Activated CD8-positive, alpha-beta memory T cell treated with anti-CD3 and anti-CD28 coated beads, Interleukin-2, amount 10 ng/mL, durations not matched to agents 7 days and 5 days (primary cell): Measurements from ENCODE around the gene IRAK3. TPM values are rescaled to one million over a fixed set of nuclear protein-coding genes. Genes with fewer than 3 reads are reported as not detected.
A peak's percentile ranks its signal among the peaks of the same experiment; 100 is the strongest.
"Not testable (repeated sequence)": the region's sequence is repeated elsewhere in the genome, so short reads cannot be mapped to it uniquely, and the experiment has no call there.

Experiments
- ATAC-seq: fragments of 150-1000 bp; cut with Tn5 transposase; one replicate; pipeline ENCODE4 v1.10.0; 2021; ENCODE audit warnings: moderate library complexity
- CTCF ChIA-PET: fragments of 350-600 bp; sonication (Branson Sonifier 250); formaldehyde crosslinking; loops from one replicate; lab custom pipeline; 2021; ENCODE audit warnings: antibody characterized with exemption; lab: Charles Lee
- DNase-seq: peaks from one replicate; pipeline ENCODE4 v3.0.0-alpha.2; 2020
- H3K27ac Mint-ChIP-seq: one replicate; pipeline ENCODE4 v1.8.0; 2021; ENCODE audit warnings: mild to moderate bottlenecking, mixed read lengths
- H3K27me3 Mint-ChIP-seq: one replicate; pipeline ENCODE4 v1.8.0; 2021; ENCODE audit warnings: mixed read lengths
- H3K36me3 Mint-ChIP-seq: one replicate; pipeline ENCODE4 v1.8.0; 2021; ENCODE audit warnings: mild to moderate bottlenecking, mixed read lengths
- H3K4me1 Mint-ChIP-seq: one replicate; pipeline ENCODE4 v1.8.0; 2021; ENCODE audit warnings: mixed read lengths
- H3K4me3 Mint-ChIP-seq: one replicate; pipeline ENCODE4 v1.8.0; 2021; ENCODE audit warnings: mild to moderate bottlenecking, moderate library complexity, mixed read lengths
- H3K9me3 Mint-ChIP-seq: one replicate; pipeline ENCODE4 v1.8.0; 2022; ENCODE audit warnings: low read depth, mixed read lengths
- total RNA-seq, 2 experiments: library from RNA; stranded (reverse); gene quantifications; one replicate each; pipeline ENCODE4 v1.2.3, GENCODE V29; 2021

The IRAK3 gene
- total RNA-seq, 2 experiments from 2014 or later, result 0.20 to 0.52 TPM

DNA sequence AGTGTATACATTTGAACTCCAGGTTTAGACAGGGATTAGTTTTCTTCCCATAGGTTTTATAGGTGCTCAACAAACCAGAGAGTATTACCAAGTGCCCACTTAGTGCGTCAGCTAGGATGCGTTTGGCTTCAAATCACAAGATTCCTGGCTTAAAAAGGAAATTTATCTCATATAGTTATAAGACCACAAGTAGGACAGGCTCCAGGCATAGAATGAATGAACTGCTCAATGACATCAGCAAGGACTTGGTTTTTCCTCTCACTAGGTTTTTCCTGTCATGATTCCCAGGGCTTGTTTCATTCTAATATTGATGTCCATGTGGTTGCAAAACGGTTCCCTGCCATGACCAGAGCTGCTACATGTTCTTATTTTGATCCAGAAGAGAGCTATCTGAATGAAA lies 6.1 kb upstream of the IRAK3 start:
- DNase-seq, result no peak
- no peak for ATAC-seq
- Mint-ChIP-seq H3K36me3 (no peaks in the 10 kb centered on the region), H3K27ac (no peak overlapping the region), H3K4me3 (no peak overlapping the region), H3K9me3 (peaks cover 4% of the 10 kb centered on the region), H3K27me3 (peaks cover 45% of the 10 kb centered on the region), H3K4me1 (peaks cover 2% of the 10 kb centered on the region)
- CTCF ChIA-PET, result no interaction called here

DNA sequence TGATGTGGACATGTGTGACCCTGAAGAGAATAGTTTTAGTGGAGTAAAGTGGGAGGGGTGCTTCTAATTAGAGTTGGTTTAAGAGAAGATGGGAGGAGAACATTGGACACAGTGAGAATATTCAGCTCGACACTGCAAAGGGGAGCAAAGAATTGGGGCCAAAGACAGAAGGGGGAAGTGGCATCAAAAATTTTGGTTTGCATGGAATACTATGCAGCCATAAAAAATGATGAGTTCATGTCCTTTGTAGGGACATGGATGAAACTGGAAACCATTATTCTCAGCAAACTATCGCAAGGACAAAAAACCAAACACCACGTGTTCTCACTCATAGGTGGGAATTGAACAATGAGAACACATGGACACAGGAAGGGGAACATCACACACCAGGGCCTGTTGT lies 4.2 kb upstream of the IRAK3 start:
- H3K27me3 Mint-ChIP-seq, result peaks cover 46% of the 10 kb centered on the region
- CTCF ChIA-PET, H3K4me1 Mint-ChIP-seq, H3K9me3 Mint-ChIP-seq, DNase-seq, ATAC-seq, H3K36me3 Mint-ChIP-seq, H3K4me3 Mint-ChIP-seq, H3K27ac Mint-ChIP-seq: not testable (repeated sequence)

DNA sequence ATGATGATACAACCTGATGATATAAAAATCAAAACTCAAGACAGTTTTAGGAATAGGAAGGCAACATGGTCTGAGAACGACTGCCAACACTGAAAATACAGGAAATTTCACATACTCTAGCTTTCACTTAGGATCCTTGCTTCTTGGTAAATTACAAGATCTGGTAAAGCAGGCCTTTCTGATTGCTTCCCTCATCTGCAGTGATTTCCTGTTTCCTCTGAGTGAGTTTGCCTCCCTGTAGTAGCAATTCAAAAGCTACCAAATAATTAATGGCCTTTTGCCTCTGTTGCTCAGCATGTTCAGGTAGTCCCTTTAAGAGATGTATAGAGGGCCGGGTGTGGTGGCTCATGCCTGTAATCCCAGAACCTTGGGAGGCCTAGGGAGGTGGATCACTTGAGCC lies 2.0 kb upstream of the IRAK3 start:
- H3K4me1 Mint-ChIP-seq, result peaks cover 8% of the 10 kb centered on the region
- H3K4me3 Mint-ChIP-seq, result no peak overlapping the region
- H3K36me3 Mint-ChIP-seq, result no peaks in the 10 kb centered on the region
- ATAC-seq, result no peak
- H3K27me3 Mint-ChIP-seq, result peaks cover 65% of the 10 kb centered on the region
- no peak overlapping the region for H3K27ac Mint-ChIP-seq
- DNase-seq, result no peak
- CTCF ChIA-PET, result interaction anchor here (1.3 to 1.4 kb wide), 2 partner anchors 14 to 79 kb away, joined by 3 read pairs; no protein-coding TSS in a partner anchor
- H3K9me3 Mint-ChIP-seq, result peaks cover 4% of the 10 kb centered on the region

DNA sequence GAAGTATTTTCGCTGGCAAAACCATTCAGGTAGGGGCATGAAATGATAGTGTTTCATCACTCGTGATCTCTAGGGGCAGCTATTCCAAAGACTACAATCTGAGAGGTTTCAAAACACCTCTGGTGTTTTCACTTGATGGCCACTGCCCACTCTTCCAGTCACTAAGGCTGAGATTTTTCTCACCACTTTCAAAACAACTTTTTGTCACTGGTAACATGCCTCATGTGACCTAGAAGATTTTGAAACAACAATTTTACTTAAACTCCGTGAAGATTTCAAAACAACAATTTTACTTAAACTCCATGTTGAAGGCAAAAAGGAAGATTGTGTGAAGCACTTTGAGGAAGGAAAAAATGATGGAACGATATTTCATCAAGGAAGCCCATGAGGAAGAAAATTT lies 1.2 kb upstream of the IRAK3 start:
- DNase-seq (no peak), ATAC-seq (no peak)
- Mint-ChIP-seq H3K9me3 (peaks cover 4% of the 10 kb centered on the region), H3K27me3 (peaks cover 59% of the 10 kb centered on the region), H3K4me3 (no peak overlapping the region), H3K36me3 (no peaks in the 10 kb centered on the region), H3K27ac (no peak overlapping the region), H3K4me1 (peaks cover 8% of the 10 kb centered on the region)
- CTCF ChIA-PET, result interaction anchor here (1.4 kb wide), 1 partner anchor 14 kb away, joined by 3 read pairs; no protein-coding TSS in a partner anchor

- H3K9me3 Mint-ChIP-seq, result peaks cover 3% of the 10 kb centered on the region
- peak overlapping the region; percentile 21 for H3K4me3 Mint-ChIP-seq
- H3K27ac Mint-ChIP-seq, result no peak overlapping the region
- peaks cover 59% of the 10 kb centered on the region for H3K27me3 Mint-ChIP-seq
- no peak for ATAC-seq
- peaks cover 8% of the 10 kb centered on the region for H3K4me1 Mint-ChIP-seq
- H3K36me3 Mint-ChIP-seq, result no peaks in the 10 kb centered on the region
- DNase-seq, result no peak
- CTCF ChIA-PET, result no interaction called here
Observed at GRCh38 chr12:66189486-66189843, 451 bp downstream of the IRAK3 start.

- no peak for DNase-seq
- H3K4me3 Mint-ChIP-seq, result peak overlapping the region; percentile 21
- CTCF ChIA-PET, result no interaction called here
- no peaks in the 10 kb centered on the region for H3K9me3 Mint-ChIP-seq
- H3K36me3 Mint-ChIP-seq, result no peaks in the 10 kb centered on the region
- ATAC-seq, result no peak
- no peak overlapping the region for H3K27ac Mint-ChIP-seq
- peaks cover 57% of the 10 kb centered on the region for H3K27me3 Mint-ChIP-seq
- H3K4me1 Mint-ChIP-seq, result peaks cover 8% of the 10 kb centered on the region
Observed at GRCh38 chr12:66189889-66190288, 875 bp downstream of the IRAK3 start.

- CTCF ChIA-PET, result no interaction called here
- Mint-ChIP-seq H3K36me3 (no peaks in the 10 kb centered on the region), H3K4me3 (no peak overlapping the region), H3K27ac (no peak overlapping the region), H3K27me3 (peaks cover 61% of the 10 kb centered on the region), H3K4me1 (peaks cover 8% of the 10 kb centered on the region), H3K9me3 (no peaks in the 10 kb centered on the region)
- no peak for DNase-seq
- no peak for ATAC-seq
Observed at GRCh38 chr12:66190519-66191370, 1.7 kb downstream of the IRAK3 start.

GRCh38 chr12:66191547-66192126 lies 2.6 kb downstream of the IRAK3 start:
- ATAC-seq (no peak), DNase-seq (no peak)
- no peak overlapping the region for H3K4me3 Mint-ChIP-seq
- no peaks in the 10 kb centered on the region for H3K36me3 Mint-ChIP-seq
- H3K9me3 Mint-ChIP-seq, result no peaks in the 10 kb centered on the region
- peaks cover 62% of the 10 kb centered on the region for H3K27me3 Mint-ChIP-seq
- H3K4me1 Mint-ChIP-seq, result peaks cover 8% of the 10 kb centered on the region
- H3K27ac Mint-ChIP-seq, result no peak overlapping the region
- CTCF ChIA-PET, result no interaction called here

GRCh38 chr12:66194122-66194521 lies 5.1 kb downstream of the IRAK3 start:
- Mint-ChIP-seq H3K4me3 (no peak overlapping the region), H3K4me1 (peaks cover 2% of the 10 kb centered on the region), H3K27ac (no peak overlapping the region), H3K9me3 (no peaks in the 10 kb centered on the region), H3K27me3 (peaks cover 54% of the 10 kb centered on the region), H3K36me3 (no peaks in the 10 kb centered on the region)
- DNase-seq, result no peak
- ATAC-seq, result no peak
- CTCF ChIA-PET, result no interaction called here

- DNase-seq (no peak), ATAC-seq (no peak)
- Mint-ChIP-seq H3K9me3 (peaks cover 2% of the 10 kb centered on the region), H3K27me3 (peaks cover 49% of the 10 kb centered on the region), H3K36me3 (no peaks in the 10 kb centered on the region), H3K27ac (no peak overlapping the region), H3K4me3 (no peak overlapping the region), H3K4me1 (no peaks in the 10 kb centered on the region)
- CTCF ChIA-PET, result no interaction called here
Observed at GRCh38 chr12:66195242-66195641, 6.2 kb downstream of the IRAK3 start.

GRCh38 chr12:66196806-66197205 lies 7.8 kb downstream of the IRAK3 start:
- Mint-ChIP-seq H3K4me1 (no peaks in the 10 kb centered on the region), H3K27me3 (peaks cover 37% of the 10 kb centered on the region), H3K4me3 (no peak overlapping the region), H3K27ac (no peak overlapping the region), H3K36me3 (no peaks in the 10 kb centered on the region), H3K9me3 (peaks cover 5% of the 10 kb centered on the region)
- ATAC-seq, result no peak
- no peak for DNase-seq
- CTCF ChIA-PET, result interaction anchor here (0.9 kb wide), 1 partner anchor 211 kb away, joined by 3 read pairs; no protein-coding TSS in a partner anchor

DNA sequence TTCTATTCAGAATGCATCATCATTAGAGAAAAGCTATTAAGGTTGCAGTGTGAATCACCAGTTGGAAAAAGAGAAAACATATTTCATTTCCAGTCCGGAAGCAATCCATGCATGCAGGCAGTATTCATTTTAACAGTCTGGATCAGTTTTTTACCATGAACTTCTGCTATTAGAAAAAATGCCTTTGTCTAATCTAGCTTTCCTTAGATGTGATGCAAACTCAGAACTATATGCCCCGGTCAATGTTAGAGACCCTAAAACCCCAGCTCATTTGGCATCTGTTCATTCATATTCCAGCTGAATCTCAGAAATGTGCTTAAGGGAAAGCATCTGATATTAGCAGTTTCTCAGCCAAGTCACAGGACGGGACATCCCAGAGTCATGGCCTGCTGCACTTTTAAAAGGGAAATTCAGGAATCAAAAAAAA lies 8.5 kb downstream of the IRAK3 start:
- H3K27ac Mint-ChIP-seq, result no peak overlapping the region
- DNase-seq, result no peak
- H3K4me1 Mint-ChIP-seq, result no peaks in the 10 kb centered on the region
- CTCF ChIA-PET, result interaction anchor here (0.9 kb wide), 2 partner anchors 21 to 211 kb away, joined by 3 read pairs; no protein-coding TSS in a partner anchor
- H3K27me3 Mint-ChIP-seq, result peaks cover 41% of the 10 kb centered on the region
- H3K4me3 Mint-ChIP-seq, result no peak overlapping the region
- H3K36me3 Mint-ChIP-seq, result no peaks in the 10 kb centered on the region
- peaks cover 5% of the 10 kb centered on the region for H3K9me3 Mint-ChIP-seq
- no peak for ATAC-seq

DNA sequence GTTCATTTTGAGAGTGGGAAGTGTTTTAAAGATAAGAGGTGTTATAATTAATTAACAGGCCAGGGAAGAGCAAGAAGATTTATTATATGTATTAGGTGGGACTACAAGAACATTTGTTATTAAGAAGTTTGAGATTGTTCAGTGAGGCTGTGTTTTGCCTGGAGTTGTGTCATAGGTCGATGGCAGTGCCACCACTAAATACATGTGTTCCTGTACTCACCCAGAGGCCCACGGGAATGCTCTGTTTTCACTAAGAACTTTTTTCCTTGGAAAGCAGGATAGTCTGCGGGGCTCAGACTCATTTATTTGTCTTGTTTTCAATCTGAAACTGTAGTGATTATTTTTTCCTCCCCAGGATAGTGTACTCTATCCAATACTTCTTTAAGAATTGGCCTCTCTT lies 10.1 kb downstream of the IRAK3 start:
- CTCF ChIA-PET, result no interaction called here
- H3K36me3 Mint-ChIP-seq, result no peaks in the 10 kb centered on the region
- no peak overlapping the region for H3K27ac Mint-ChIP-seq
- ATAC-seq, result no peak
- H3K9me3 Mint-ChIP-seq, result peaks cover 5% of the 10 kb centered on the region
- H3K27me3 Mint-ChIP-seq, result peaks cover 35% of the 10 kb centered on the region
- H3K4me3 Mint-ChIP-seq, result no peak overlapping the region
- peaks cover 5% of the 10 kb centered on the region for H3K4me1 Mint-ChIP-seq
- DNase-seq, result no peak
